SKM-1 treated with dmso at 0.1 percent for 144 hours (cell line): Measurements from ENCODE around the gene MLLT1.

Experiments used
- DNase-seq: peaks from one replicate; lab custom pipeline; 2025; ENCODE audit not compliant: unreplicated experiment; lab: John Stamatoyannopoulos, UW

The MLLT1 gene

GRCh38 chr19:6236310-6237291 is 43.2 kb downstream of the MLLT1 start:
- DNase-seq, result no peak

GRCh38 chr19:6235031-6235951 is 44.5 kb downstream of the MLLT1 start:
- no peak for DNase-seq

GRCh38 chr19:6234527-6234926 is 45.2 kb downstream of the MLLT1 start:
- DNase-seq, result no peak

- no peak for DNase-seq
Observed at GRCh38 chr19:6233827-6234511, 45.8 kb downstream of the MLLT1 start.

GRCh38 chr19:6233056-6233826 is 46.5 kb downstream of the MLLT1 start:
- no peak for DNase-seq

GRCh38 chr19:6232601-6233055 is 47.1 kb downstream of the MLLT1 start:
- DNase-seq, result no peak

GRCh38 chr19:6230991-6231448 is 48.8 kb downstream of the MLLT1 start:
- DNase-seq, result no peak

- DNase-seq, result no peak
Observed at GRCh38 chr19:6229951-6230712, 49.6 kb downstream of the MLLT1 start.

- DNase-seq, result no peak
Observed at GRCh38 chr19:6229216-6229913, 50.4 kb downstream of the MLLT1 start.

- DNase-seq, result no peak
Observed at GRCh38 chr19:6228551-6229215, 51.1 kb downstream of the MLLT1 start.

- no peak for DNase-seq
Observed at GRCh38 chr19:6227936-6228325, 51.8 kb downstream of the MLLT1 start.

GRCh38 chr19:6227156-6227935 is 52.4 kb downstream of the MLLT1 start:
- no peak for DNase-seq

- no peak for DNase-seq
Observed at GRCh38 chr19:6226444-6227155, 53.2 kb downstream of the MLLT1 start.

- no peak for DNase-seq
Observed at GRCh38 chr19:6226012-6226411, 53.8 kb downstream of the MLLT1 start.

GRCh38 chr19:6225232-6225865 is 54.4 kb downstream of the MLLT1 start:
- DNase-seq, result no peak

GRCh38 chr19:6224308-6224675 is 55.5 kb downstream of the MLLT1 start:
- no peak for DNase-seq
